Small intestine (tissue), 7 donors: ENCODE data around the gene CRAMP1. TPM values are rescaled to one million over a fixed set of nuclear protein-coding genes. Genes with fewer than 3 reads are reported as not detected.

ENCODE experiments used
- DNase-seq, 2 donors: peaks; one replicate each; pipeline versions ENCODE4 v3.0.0 to v3.0.0-alpha.2; 2013
- FAIRE-seq: peaks from 2 replicates; lab custom pipeline; 2012; peaks lifted over from hg19 to GRCh38; lab: Jason Lieb, UNC
- H3K27ac ChIP-seq, 3 donors: one replicate each; pipeline ENCODE4 v1.5.1; 2013; ENCODE audit warnings: low read length in 2 of 3, mild to moderate bottlenecking in 2 of 3, control low read depth in 1 of 3, inconsistent platforms in 1 of 3, low read depth in 1 of 3, moderate library complexity in 1 of 3
- H3K27me3 ChIP-seq, 3 donors: one replicate each; pipeline ENCODE4 v1.6.1; 2013; ENCODE audit warnings: low read length in 3 of 3, inconsistent platforms in 1 of 3; ENCODE audit not compliant: control insufficient read depth in 3 of 3, insufficient read depth in 3 of 3
- H3K36me3 ChIP-seq, 3 donors: one replicate each; pipeline ENCODE4 v1.6.1; 2013; ENCODE audit warnings: low read length in 3 of 3, inconsistent platforms in 1 of 3, low read depth in 1 of 3, mild to moderate bottlenecking in 1 of 3, moderate library complexity in 1 of 3; ENCODE audit not compliant: control insufficient read depth in 3 of 3, insufficient read depth in 2 of 3
- H3K4me1 ChIP-seq, 3 donors: one replicate each; pipeline ENCODE4 v1.6.1; 2013; ENCODE audit warnings: low read length in 2 of 3, inconsistent platforms in 1 of 3, low read depth in 1 of 3, mild to moderate bottlenecking in 1 of 3, moderate library complexity in 1 of 3; ENCODE audit not compliant: control insufficient read depth in 3 of 3, insufficient read depth in 2 of 3
- H3K4me3 ChIP-seq, 3 donors: one replicate each; pipeline ENCODE4 v1.5.1; 2013; ENCODE audit warnings: low read length in 3 of 3, control low read depth in 1 of 3, inconsistent platforms in 1 of 3, low read depth in 1 of 3, mild to moderate bottlenecking in 1 of 3, moderate library complexity in 1 of 3
- H3K9me3 ChIP-seq, 2 donors: one replicate each; pipeline ENCODE4 v1.6.1; 2013; ENCODE audit warnings: low read depth in 1 of 2, low read length in 1 of 2; ENCODE audit not compliant: control insufficient read depth in 2 of 2, insufficient read depth in 1 of 2
- WGBS, 3 donors: extraction: QIAGEN DNeasy Blood & Tissue Kit; methylation state at CpG; one replicate each; pipeline ENCODE4 v1.1.7; 2013; 5-methylcytosine and 5-hydroxymethylcytosine counted together
- polyA plus RNA-seq, 4 donors: library from polyadenylated mRNA; stranded (reverse) in 3 of 4; unstranded in 1 of 4; fragments of 200-250 nt in 3 of 4; fragments of 120-200 nt in 1 of 4; gene quantifications; one replicate each; pipeline versions ENCODE4 v1.2.1 to v1.2.3, GENCODE V29; 2013
- donor health status: healthy with polysubstance abuse.
- donor health status: control.
- donor health status: control.
- donor health status: Bipolar disorder and iron deficiency.
- donor health status: healthy.

The CRAMP1 gene
- polyA plus RNA-seq, 4 donors = 2.4 to 18.3 (median 8.3) TPM

DNA sequence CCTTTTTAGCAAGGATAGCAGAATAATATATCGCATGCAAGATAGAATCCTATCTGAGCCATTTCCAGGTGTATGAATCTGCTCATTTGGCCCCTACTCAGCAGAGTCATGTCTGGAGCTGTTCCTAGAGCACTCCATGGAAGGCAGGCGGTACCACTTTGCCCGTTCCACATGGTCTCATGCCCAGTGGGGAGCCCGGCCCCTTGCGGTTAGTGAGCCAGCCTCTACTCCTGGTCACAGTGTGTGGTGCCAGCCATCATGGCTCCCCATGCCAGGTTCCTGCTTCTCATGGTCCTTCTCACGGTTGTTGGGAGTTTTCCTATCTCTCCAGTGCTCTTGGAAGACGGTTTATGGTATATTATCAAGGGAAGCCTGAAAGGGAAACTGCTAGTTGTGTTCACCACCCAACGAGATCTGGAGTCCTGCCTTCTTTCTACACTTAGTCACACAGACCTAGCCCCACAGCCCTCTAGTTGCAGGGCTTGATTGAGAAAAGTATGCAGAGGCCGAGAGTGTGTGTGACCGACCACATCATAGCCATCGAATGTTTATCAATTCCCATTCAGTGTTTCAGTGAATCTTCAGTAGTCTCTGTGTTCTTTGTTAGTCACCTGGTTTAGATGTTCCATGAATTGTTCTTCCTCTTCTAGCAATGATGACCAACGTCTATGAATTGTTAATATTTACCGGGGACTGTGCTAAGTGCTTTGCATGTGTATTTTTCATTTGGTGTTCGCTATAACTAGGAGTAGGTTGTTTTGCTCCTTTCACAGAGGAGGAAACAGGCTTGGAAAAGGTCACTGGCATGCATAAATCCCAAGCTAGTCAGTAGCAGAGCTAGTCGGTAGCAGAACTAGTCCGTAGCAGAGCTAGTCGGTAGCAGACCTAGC is 75.5 kb downstream of the CRAMP1 start:
- no peak for DNase-seq
- no peak overlapping the region for H3K4me3 ChIP-seq
- H3K27me3 ChIP-seq = no peaks in the 10 kb centered on the region
- peaks cover 0 to 4% (median 0%) of the 10 kb centered on the region in 3 donors for H3K4me1 ChIP-seq
- 87 to 90% (median 89%) methylated on average over 17 of the region's 17 CpGs for WGBS, 3 donors
- FAIRE-seq = no peak
- no peaks in the 10 kb centered on the region for H3K9me3 ChIP-seq
- H3K27ac ChIP-seq = no peak overlapping the region
- peaks cover 0 to 55% (median 10%) of the 10 kb centered on the region in 3 donors for H3K36me3 ChIP-seq

- H3K4me3 ChIP-seq = no peak overlapping the region
- H3K27me3 ChIP-seq = no peaks in the 10 kb centered on the region
- 90 to 94% (median 91%) methylated on average over 10 of the region's 10 CpGs for WGBS, 3 donors
- H3K27ac ChIP-seq = no peak overlapping the region
- FAIRE-seq (no peak), DNase-seq (peak in 1 of 2 donors; percentile 61)
- no peaks in the 10 kb centered on the region for H3K9me3 ChIP-seq
- H3K4me1 ChIP-seq = peaks cover 0 to 4% (median 0%) of the 10 kb centered on the region in 3 donors
- H3K36me3 ChIP-seq = peaks cover 0 to 60% (median 19%) of the 10 kb centered on the region in 3 donors
These were observed 76.8 kb downstream of the CRAMP1 start for GRCh38 chr16:1688807-1689560.

DNA sequence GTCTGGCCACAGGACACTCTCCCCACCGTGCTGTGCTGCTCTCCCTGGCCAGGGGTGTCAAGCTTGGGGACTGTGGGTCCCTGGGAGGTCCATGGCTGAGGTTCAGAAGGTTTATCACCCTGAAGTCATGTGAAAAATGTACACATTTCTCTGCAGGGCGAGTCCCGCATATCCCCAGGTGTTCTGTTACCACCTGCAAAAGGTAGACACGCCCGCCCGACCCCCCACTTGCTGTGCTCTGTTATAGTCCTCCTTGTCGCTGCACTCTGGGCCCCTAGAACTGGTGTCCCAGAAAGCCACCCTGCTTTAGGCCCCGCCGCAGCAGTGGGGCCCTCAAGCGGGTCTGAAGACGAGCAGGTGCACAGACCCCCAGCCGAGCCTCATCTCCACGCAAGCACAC is 77.7 kb downstream of the CRAMP1 start:
- FAIRE-seq (no peak), DNase-seq (peak in 1 of 2 donors; percentile 32)
- Histone ChIP-seq H3K36me3 (peaks cover 0 to 63% (median 20%) of the 10 kb centered on the region in 3 donors), H3K9me3 (no peaks in the 10 kb centered on the region), H3K4me1 (peaks cover 0 to 4% (median 0%) of the 10 kb centered on the region in 3 donors), H3K27ac (no peak overlapping the region), H3K4me3 (no peak overlapping the region), H3K27me3 (no peaks in the 10 kb centered on the region)
- WGBS, 3 donors = 82 to 90% (median 85%) methylated on average over 11 to 13 of the region's 13 CpGs

DNA sequence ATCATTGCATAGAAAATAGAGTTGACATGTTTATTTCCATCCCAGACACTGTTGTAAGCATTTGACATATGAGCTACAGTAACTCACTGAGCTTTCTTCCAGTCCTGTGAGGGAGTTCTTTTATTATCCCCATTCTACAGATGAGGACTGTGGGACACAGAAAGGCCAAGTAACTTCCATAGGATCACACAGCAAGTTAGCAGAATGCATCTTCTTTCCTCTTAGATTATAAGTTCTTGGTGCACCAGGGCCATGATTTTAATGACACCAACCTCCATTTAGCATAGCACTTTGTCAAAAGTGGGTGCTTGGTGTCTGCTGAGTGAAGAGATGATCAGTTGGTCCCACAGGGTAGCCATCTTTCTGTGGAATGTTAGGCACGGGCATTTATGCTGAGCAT is 78.7 kb downstream of the CRAMP1 start:
- Histone ChIP-seq H3K36me3 (peaks cover 0 to 65% (median 20%) of the 10 kb centered on the region in 3 donors), H3K27me3 (no peaks in the 10 kb centered on the region), H3K27ac (no peak overlapping the region), H3K4me3 (no peak overlapping the region), H3K4me1 (peaks cover 0 to 4% (median 0%) of the 10 kb centered on the region in 3 donors), H3K9me3 (no peaks in the 10 kb centered on the region)
- no peak for FAIRE-seq
- no peak for DNase-seq
- WGBS, 3 donors = 70 to 87% (median 84%) methylated on average over 1 of the region's 1 CpG

GRCh38 chr16:1691276-1691675 is 79.1 kb downstream of the CRAMP1 start:
- Histone ChIP-seq H3K27ac (no peak overlapping the region), H3K27me3 (no peaks in the 10 kb centered on the region), H3K4me3 (no peak overlapping the region), H3K4me1 (peaks cover 0 to 4% (median 0%) of the 10 kb centered on the region in 3 donors), H3K9me3 (no peaks in the 10 kb centered on the region), H3K36me3 (peaks cover 0 to 68% (median 20%) of the 10 kb centered on the region in 3 donors)
- DNase-seq (no peak), FAIRE-seq (no peak)

DNA sequence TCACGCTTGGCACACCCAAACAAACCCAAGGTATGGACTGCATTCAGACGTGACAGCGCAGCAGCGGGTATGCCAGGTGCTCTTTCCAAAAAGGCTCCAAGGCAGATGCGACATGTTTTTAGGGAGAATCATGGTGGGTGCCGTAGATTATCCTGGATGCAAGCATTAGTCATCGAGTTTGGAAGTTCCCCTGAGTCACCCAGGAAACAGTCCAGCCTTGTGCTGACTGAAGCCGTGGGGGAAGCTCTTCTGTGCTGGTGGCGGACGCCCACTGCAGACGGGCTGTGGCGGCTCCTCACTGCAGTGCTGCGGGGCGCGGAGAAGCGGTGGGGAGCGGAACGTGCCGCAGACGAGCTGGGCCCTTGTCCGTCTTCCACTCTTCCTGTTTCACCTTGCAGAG is 79.8 kb downstream of the CRAMP1 start:
- no peak for FAIRE-seq

DNA sequence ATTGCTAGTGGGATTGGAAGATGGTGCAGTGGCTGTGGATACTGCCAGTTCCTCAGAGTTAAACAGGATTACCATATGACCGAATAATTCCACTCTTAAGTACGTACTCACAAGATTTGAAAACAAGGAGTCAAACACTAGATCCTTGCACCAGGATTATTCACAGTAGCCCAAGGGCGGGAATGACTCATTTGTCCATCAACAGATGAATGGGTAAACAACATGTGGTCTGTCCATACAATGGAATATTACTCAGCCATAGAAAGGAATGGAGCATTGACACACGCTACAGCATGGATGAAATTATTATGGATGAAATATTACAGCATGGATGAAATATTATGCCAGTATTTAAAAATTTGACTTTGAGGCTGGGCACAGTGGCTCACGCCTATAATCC is 84.7 kb downstream of the CRAMP1 start:
- WGBS, 3 donors = 97 to 100% (median 98%) methylated on average over 5 of the region's 5 CpGs
- Histone ChIP-seq H3K4me3 (no peak overlapping the region), H3K27ac (no peak overlapping the region), H3K36me3 (peaks cover 4 to 69% (median 27%) of the 10 kb centered on the region in 3 donors), H3K27me3 (no peaks in the 10 kb centered on the region), H3K4me1 (no peaks in the 10 kb centered on the region), H3K9me3 (no peaks in the 10 kb centered on the region)
- DNase-seq = no peak
- no peak for FAIRE-seq

More for the DNA sequence above, 79.8 kb downstream of the CRAMP1 start:
- WGBS, 3 donors = 85 to 94% (median 90%) methylated on average over 21 of the region's 21 CpGs
- Histone ChIP-seq H3K27me3 (no peaks in the 10 kb centered on the region), H3K9me3 (no peaks in the 10 kb centered on the region), H3K4me1 (peaks cover 0 to 4% (median 0%) of the 10 kb centered on the region in 3 donors), H3K4me3 (no peak overlapping the region), H3K27ac (no peak overlapping the region), H3K36me3 (peaks cover 0 to 64% (median 20%) of the 10 kb centered on the region in 3 donors)
- no peak for DNase-seq

DNA sequence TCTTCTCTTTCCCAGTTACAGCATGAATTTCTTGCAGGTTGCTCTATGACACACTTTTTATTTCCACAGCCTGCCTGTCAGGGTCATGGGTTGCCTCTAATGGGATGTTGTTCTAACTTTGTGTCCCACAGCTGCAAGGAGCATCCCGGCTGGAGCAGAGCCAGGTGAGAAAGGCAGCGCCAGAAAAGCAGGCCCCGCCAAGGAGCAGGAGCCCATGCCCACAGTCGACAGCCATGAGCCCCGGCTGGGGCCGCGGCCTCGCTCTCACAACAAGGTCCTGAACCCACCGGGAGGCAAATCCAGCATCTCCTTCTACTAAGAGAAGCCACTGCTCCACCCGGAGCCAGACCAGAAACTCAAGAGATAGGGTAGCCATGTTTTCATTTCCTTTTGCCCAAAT is 86.5 kb downstream of the CRAMP1 start:
- H3K9me3 ChIP-seq = no peaks in the 10 kb centered on the region
- H3K36me3 ChIP-seq = peaks cover 7 to 60% (median 13%) of the 10 kb centered on the region in 3 donors
- no peak for DNase-seq
- no peak overlapping the region for H3K4me3 ChIP-seq
- 89 to 93% (median 93%) methylated on average over 10 of the region's 10 CpGs for WGBS, 3 donors
- no peaks in the 10 kb centered on the region for H3K4me1 ChIP-seq
- no peak overlapping the region for H3K27ac ChIP-seq
- no peak for FAIRE-seq
- no peaks in the 10 kb centered on the region for H3K27me3 ChIP-seq
